Right atrium auricular region (tissue), 2 donors: ENCODE data around the gene ARHGEF17. TPM values are rescaled to one million over a fixed set of nuclear protein-coding genes. Genes with fewer than 3 reads are reported as not detected.

Source experiments
- DNase-seq: peaks from one replicate; pipeline ENCODE4 v3.0.0-alpha.2; 2019; ENCODE audit warnings: low spot score
- H3K27ac ChIP-seq, 2 donors: fragments of 200-600 bp; sonication (generic); 1 replicate in 1 of 2; 2 replicates in 1 of 2; pipeline ENCODE4 v1.5.1; 2016 to 2019
- H3K27me3 ChIP-seq, 2 donors: fragments of 200-600 bp; sonication (generic); one replicate each; pipeline versions ENCODE4 v1.5.1 to v1.6.0; 2017 to 2019
- H3K36me3 ChIP-seq: fragments of 200-600 bp; sonication (generic); one replicate; pipeline ENCODE4 v1.5.1; 2016
- H3K4me1 ChIP-seq, 2 donors: fragments of 200-600 bp; sonication (generic); one replicate each; pipeline versions ENCODE4 v1.5.1 to v1.6.0; 2017 to 2019
- H3K4me3 ChIP-seq, 2 donors: fragments of 200-600 bp; sonication (generic); 1 replicate in 1 of 2; 2 replicates in 1 of 2; pipeline ENCODE4 v1.5.1; 2017 to 2019; ENCODE audit warnings: mild to moderate bottlenecking in 1 of 2, moderate library complexity in 1 of 2
- H3K9me3 ChIP-seq, 2 donors: fragments of 200-600 bp; sonication (generic); one replicate each; pipeline ENCODE4 v1.5.1; 2019
- total RNA-seq, 2 donors: library from RNA; depleted of rRNA; stranded (reverse); fragments of >200 nt; gene quantifications; one replicate each; pipeline ENCODE4 v1.1.0, GENCODE V29; 2016
- TF ChIP-seq, protein P1 (sequence below), 2 donors: fragments of 200-600 bp; sonication (generic); IDR thresholded peaks; one replicate each; pipeline ENCODE4 v1.5.1; 2019; ENCODE audit warnings: antibody characterized with exemption in 2 of 2

ARHGEF17 gene
- total RNA-seq: 10 to 100 TPM; 41.6 to 59.9 TPM

DNA sequence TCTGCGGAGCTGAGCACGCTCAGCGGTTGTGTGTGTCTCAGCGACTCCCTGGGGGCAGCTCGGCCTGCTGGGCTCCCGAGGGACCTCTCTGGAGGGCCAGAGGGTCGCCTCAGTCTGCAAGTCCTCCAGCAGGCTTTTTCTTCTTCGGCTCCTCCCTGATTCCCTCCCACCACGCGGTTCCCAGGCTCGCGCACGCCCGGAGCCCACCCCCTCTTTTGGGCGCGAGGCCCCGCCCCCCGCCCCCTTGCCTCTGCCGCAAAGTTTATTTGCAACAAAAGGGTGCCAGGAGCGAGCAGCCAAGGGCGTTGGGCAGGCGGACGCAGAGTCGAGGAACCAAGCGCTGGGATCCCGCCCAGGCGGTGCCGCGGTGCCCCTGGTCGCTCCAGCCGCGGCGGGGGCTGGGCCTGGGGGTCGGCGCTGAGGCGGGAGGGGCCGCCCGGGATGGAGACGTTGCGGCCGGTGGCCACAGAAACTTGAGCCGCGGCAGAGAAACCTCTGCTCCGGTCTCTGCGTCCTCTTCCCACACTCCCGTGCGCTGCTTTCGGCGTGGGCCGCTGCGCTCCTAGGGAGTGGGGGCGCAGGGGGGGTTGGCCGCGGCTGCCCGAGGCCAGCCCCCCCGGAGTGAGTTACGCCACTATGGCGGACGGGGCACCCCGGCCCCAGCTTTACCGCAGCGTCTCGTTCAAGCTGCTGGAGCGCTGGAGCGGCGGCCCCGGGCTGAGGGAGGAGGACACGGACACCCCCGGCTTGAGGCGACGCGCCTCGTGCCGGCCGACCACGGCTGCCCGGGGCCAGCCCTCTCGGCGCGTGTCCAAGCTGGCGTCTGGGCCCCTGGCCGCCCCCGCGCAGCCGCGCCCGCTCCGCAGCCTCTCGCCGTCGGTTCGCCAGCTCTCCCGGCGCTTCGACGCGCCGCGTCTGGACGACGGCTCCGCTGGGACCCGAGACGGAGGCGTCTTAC is at the start of gene ARHGEF17:
ARHGEF17 (plus strand) TSS at position 274 of the 958 bp plus-strand sequence; CDS start at position 637, 363 bp downstream.
- no peaks in the 10 kb centered on the region for H3K9me3 ChIP-seq
- peak within 1 kb of the TSS; percentile 95 to 98 for H3K27ac ChIP-seq
- TF ChIP-seq, protein P1, sequence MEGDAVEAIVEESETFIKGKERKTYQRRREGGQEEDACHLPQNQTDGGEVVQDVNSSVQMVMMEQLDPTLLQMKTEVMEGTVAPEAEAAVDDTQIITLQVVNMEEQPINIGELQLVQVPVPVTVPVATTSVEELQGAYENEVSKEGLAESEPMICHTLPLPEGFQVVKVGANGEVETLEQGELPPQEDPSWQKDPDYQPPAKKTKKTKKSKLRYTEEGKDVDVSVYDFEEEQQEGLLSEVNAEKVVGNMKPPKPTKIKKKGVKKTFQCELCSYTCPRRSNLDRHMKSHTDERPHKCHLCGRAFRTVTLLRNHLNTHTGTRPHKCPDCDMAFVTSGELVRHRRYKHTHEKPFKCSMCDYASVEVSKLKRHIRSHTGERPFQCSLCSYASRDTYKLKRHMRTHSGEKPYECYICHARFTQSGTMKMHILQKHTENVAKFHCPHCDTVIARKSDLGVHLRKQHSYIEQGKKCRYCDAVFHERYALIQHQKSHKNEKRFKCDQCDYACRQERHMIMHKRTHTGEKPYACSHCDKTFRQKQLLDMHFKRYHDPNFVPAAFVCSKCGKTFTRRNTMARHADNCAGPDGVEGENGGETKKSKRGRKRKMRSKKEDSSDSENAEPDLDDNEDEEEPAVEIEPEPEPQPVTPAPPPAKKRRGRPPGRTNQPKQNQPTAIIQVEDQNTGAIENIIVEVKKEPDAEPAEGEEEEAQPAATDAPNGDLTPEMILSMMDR (IDR thresholded peaks at IDR 0.05): no peak
- no peaks in the 10 kb centered on the region for H3K27me3 ChIP-seq
- peaks cover 0 to 46% of the 10 kb centered on the region in 2 donors for H3K4me1 ChIP-seq
- peaks cover 5% of the 10 kb centered on the region for H3K36me3 ChIP-seq
- DNase-seq: no peak
- H3K4me3 ChIP-seq: peak within 1 kb of the TSS; percentile 60 to 72

- Histone ChIP-seq H3K27me3 (no peaks in the 10 kb centered on the region), H3K36me3 (no peaks in the 10 kb centered on the region), H3K4me3 (no peak overlapping the region), H3K9me3 (no peaks in the 10 kb centered on the region), H3K27ac (no peak overlapping the region), H3K4me1 (peaks cover 0 to 25% of the 10 kb centered on the region in 2 donors)
- peak; percentile 2 for DNase-seq
- TF ChIP-seq, protein P1 (IDR thresholded peaks at IDR 0.05): no peak
Observed at GRCh38 chr11:73259406-73260126, 48.5 kb upstream of the ARHGEF17 start.

DNA sequence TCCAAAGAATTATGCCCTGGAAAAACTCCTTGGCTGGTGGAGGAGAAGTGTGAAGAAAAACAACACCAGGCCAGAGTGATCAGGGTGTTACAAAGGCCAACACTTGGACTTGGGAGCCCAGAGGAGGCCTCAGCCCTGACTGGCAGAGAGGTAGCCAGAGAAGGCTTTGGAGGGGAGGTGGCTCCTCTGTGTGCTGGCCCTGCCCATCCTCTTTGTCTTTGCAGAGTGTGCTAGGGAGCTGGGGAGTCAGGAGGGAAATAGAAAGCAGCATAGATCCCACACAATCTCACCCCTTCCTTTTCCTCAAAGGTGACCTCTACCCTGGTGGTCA is 48.0 kb upstream of the ARHGEF17 start:
- H3K36me3 ChIP-seq: no peaks in the 10 kb centered on the region
- no peak overlapping the region for H3K4me3 ChIP-seq
- TF ChIP-seq, protein P1 (IDR thresholded peaks at IDR 0.05): no peak
- H3K9me3 ChIP-seq: no peaks in the 10 kb centered on the region
- H3K4me1 ChIP-seq: peaks cover 0 to 30% of the 10 kb centered on the region in 2 donors
- DNase-seq: peak; percentile 1
- H3K27ac ChIP-seq: no peak overlapping the region
- no peaks in the 10 kb centered on the region for H3K27me3 ChIP-seq

- no peaks in the 10 kb centered on the region for H3K36me3 ChIP-seq
- TF ChIP-seq, protein P1 (IDR thresholded peaks at IDR 0.05): no peak
- H3K4me3 ChIP-seq: no peak overlapping the region
- DNase-seq: peak; percentile 50
- H3K27me3 ChIP-seq: no peaks in the 10 kb centered on the region
- no peak overlapping the region for H3K27ac ChIP-seq
- peaks cover 0 to 34% of the 10 kb centered on the region in 2 donors for H3K4me1 ChIP-seq
- H3K9me3 ChIP-seq: no peaks in the 10 kb centered on the region
Observed at GRCh38 chr11:73262851-73263495, 45.1 kb upstream of the ARHGEF17 start.

GRCh38 chr11:73263640-73264039 is 44.4 kb upstream of the ARHGEF17 start:
- Histone ChIP-seq H3K4me3 (no peak overlapping the region), H3K27ac (no peak overlapping the region), H3K36me3 (no peaks in the 10 kb centered on the region), H3K4me1 (peaks cover 0 to 28% of the 10 kb centered on the region in 2 donors), H3K27me3 (no peaks in the 10 kb centered on the region), H3K9me3 (no peaks in the 10 kb centered on the region)
- TF ChIP-seq, protein P1 (IDR thresholded peaks at IDR 0.05): no peak
- peak; percentile 5 for DNase-seq
